Measurements from ENCODE around the gene ACADS.

DNA sequence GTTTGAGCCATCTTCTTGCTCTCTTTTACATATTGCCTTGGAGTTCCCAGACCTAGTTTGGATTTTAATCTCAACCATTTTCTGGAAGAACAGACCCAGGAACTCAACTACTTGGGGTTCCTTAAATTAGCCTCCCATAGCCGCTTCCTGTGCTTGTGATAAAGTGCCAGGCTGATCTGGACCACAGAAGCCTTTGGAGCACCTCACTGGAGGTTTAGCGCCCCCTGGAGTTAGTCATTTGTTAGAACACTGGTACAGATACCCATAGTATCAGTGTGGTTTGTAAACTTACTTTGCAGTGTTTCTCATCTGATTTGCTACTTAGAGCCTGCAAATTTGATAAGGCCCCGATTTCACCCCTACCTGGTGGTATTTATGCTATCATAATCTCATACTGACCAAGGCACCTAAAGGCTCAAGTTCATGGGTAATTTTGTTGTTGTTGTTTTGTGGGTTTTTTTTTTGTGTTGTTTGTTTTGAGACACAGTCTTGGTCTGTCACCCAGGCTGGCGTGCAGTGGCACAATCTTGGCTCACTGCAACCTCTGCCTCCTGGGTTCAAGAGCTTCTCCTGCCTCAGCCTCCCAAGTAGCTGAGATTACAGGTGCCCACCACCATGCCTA lies 11.7 kb upstream of the ACADS start:
- TF ChIP-seq, protein P1, sequence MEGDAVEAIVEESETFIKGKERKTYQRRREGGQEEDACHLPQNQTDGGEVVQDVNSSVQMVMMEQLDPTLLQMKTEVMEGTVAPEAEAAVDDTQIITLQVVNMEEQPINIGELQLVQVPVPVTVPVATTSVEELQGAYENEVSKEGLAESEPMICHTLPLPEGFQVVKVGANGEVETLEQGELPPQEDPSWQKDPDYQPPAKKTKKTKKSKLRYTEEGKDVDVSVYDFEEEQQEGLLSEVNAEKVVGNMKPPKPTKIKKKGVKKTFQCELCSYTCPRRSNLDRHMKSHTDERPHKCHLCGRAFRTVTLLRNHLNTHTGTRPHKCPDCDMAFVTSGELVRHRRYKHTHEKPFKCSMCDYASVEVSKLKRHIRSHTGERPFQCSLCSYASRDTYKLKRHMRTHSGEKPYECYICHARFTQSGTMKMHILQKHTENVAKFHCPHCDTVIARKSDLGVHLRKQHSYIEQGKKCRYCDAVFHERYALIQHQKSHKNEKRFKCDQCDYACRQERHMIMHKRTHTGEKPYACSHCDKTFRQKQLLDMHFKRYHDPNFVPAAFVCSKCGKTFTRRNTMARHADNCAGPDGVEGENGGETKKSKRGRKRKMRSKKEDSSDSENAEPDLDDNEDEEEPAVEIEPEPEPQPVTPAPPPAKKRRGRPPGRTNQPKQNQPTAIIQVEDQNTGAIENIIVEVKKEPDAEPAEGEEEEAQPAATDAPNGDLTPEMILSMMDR (IDR thresholded peaks at IDR 0.05), result no peak
- no peak for TF ChIP-seq POLR2A (IDR thresholded peaks at IDR 0.05)
